BJ (cell line): ENCODE results near the gene KLHL10. TPM values are rescaled to one million over a fixed set of nuclear protein-coding genes. Genes with fewer than 3 reads are reported as not detected.

Experiments
- CTCF ChIA-PET: fragments of 350-600 bp; formaldehyde crosslinking; extraction: SDS; loops from one replicate; lab custom pipeline; 2021; ENCODE audit warnings: antibody characterized with exemption, inconsistent platforms; lab: Yijun Ruan, JAX
- POLR2A ChIA-PET: fragments of 300-600 bp; sonication (Branson Sonifier 250); formaldehyde crosslinking; extraction: SDS; loops from one replicate; lab custom pipeline; 2021; ENCODE audit warnings: antibody characterized with exemption; lab: Charles Lee
- DNase-seq: peaks from one replicate; pipeline ENCODE4 v3.0.0-alpha.2; 2011; ENCODE audit warnings: low read depth
- H3K27me3 ChIP-seq: 2 replicates; pipeline ENCODE4 v1.6.0; 2011; ENCODE audit warnings: low read length; ENCODE audit not compliant: control insufficient read depth, insufficient read depth
- H3K36me3 ChIP-seq: 2 replicates; pipeline ENCODE4 v1.5.1; 2011; ENCODE audit warnings: low read length; ENCODE audit not compliant: control insufficient read depth, insufficient read depth
- H3K4me3 ChIP-seq: 2 replicates; pipeline ENCODE4 v1.5.1; 2011; ENCODE audit warnings: low read depth, mild to moderate bottlenecking, control low read depth, low read length
- polyA plus RNA-seq: library from polyadenylated mRNA; depleted of rRNA; stranded (reverse); fragments of >200 nt; gene quantifications from 2 replicates; pipeline ENCODE4 v1.2.3, GENCODE V29; 2011; rRNA removed
- small RNA-seq: library from RNA; depleted of rRNA; stranded (forward); fragments of <200 nt; gene quantifications from one replicate; pipeline ENCODE3, GENCODE V24; 2012; ENCODE audit warnings: low replicate concordance, low read depth; ENCODE audit not compliant: insufficient read length
- TF ChIP-seq, protein P1 (sequence below): IDR thresholded peaks from 2 replicates; pipeline ENCODE4 v1.5.1; 2011; ENCODE audit warnings: low read depth, mild to moderate bottlenecking, control low read depth, inconsistent platforms, low read length, moderate library complexity; ENCODE audit not compliant: insufficient read depth

KLHL10 gene
- polyA plus RNA-seq, 1 experiment: 0.74 TPM

DNA sequence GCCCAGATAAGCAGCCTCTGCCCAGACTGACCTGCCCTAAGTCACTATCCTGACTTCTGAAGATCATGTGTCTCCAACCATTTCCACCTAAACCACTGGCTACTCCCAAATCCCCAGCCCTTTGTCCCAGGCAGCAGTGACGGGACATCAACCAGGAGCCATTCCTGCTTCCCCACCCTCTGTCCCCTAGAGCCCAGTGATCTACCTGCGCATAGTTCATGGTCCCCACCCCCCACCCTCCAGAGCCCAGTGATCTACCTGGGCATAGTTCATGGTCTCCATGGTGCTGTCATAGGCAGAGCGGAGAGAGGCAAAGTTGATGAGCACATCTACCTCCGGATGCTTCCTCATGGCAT, 54.4 kb downstream of the KLHL10 start:
- Histone ChIP-seq H3K4me3 (no peak overlapping the region), H3K27me3 (no peaks in the 10 kb centered on the region), H3K36me3 (peaks cover 42% of the 10 kb centered on the region)
- TF ChIP-seq, protein P1, sequence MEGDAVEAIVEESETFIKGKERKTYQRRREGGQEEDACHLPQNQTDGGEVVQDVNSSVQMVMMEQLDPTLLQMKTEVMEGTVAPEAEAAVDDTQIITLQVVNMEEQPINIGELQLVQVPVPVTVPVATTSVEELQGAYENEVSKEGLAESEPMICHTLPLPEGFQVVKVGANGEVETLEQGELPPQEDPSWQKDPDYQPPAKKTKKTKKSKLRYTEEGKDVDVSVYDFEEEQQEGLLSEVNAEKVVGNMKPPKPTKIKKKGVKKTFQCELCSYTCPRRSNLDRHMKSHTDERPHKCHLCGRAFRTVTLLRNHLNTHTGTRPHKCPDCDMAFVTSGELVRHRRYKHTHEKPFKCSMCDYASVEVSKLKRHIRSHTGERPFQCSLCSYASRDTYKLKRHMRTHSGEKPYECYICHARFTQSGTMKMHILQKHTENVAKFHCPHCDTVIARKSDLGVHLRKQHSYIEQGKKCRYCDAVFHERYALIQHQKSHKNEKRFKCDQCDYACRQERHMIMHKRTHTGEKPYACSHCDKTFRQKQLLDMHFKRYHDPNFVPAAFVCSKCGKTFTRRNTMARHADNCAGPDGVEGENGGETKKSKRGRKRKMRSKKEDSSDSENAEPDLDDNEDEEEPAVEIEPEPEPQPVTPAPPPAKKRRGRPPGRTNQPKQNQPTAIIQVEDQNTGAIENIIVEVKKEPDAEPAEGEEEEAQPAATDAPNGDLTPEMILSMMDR: no peak
- no peak for DNase-seq
- ChIA-PET CTCF (no interaction called here), POLR2A (no interaction called here)

DNA sequence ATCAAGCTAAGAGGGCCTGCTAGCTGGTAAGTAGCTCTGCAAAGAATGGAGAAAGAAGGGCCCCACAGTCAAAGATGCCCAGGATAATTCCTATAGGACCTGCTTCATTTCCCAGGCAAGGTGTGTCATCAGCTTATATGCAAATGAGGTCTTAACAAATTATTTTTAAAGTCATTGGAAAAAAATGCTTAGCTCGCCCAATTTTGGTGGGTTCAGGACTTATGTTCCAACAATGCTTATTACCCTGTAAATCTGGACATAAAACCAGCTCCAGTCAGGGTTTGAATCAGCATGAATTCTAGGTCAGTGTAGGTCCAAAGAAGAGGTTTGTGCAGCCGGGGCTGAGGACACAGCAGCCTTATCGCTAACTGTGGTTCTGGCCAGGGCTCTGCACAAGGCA, 55.8 kb downstream of the KLHL10 start:
- DNase-seq: no peak
- TF ChIP-seq, protein P1: no peak
- Histone ChIP-seq H3K4me3 (no peak overlapping the region), H3K27me3 (no peaks in the 10 kb centered on the region), H3K36me3 (peaks cover 46% of the 10 kb centered on the region)
- POLR2A ChIA-PET: no interaction called here
- CTCF ChIA-PET: interaction anchor here (0.7 to 1.1 kb wide), 2 partner anchors 19 to 66 kb away, joined by 3 to 4 read pairs; no protein-coding TSS in a partner anchor

DNA sequence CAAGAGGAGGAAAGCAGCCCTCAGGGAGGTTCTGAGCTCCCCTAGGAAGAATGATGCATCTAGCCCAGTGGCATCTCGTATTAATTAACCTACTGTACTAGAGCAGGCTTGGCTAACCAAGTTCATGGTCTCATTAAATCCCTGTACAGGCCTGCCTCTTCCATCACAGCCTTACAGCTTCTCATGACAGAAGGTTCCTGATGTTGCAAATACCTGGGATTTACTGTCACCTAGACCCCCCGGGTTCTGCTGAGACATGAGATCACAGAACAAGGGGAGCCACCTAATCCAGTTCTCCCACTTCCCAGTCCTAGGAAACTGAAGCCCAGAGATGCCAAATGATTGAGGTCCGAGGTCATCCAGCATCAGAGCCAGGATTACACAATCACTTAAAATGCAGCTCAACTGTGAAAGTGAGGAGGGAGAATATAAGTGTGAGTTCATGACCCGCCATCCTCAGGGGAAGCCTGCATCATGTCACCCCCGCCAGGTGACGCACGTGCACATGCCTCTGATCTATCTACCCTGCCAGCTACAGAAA, 57.2 kb downstream of the KLHL10 start:
- Histone ChIP-seq H3K27me3 (no peaks in the 10 kb centered on the region), H3K4me3 (no peak overlapping the region), H3K36me3 (peaks cover 46% of the 10 kb centered on the region)
- POLR2A ChIA-PET: interaction anchor here (0.6 to 0.9 kb wide), 2 partner anchors 30 to 86 kb away, joined by 3 to 5 read pairs; partner anchors contain the start of gene KLHL11
- TF ChIP-seq, protein P1: no peak
- DNase-seq: peak; percentile 82
- CTCF ChIA-PET: interaction anchor here (0.6 to 2.2 kb wide), 4 partner anchors 11 to 205 kb away, joined by 3 to 12 read pairs (median 4); no protein-coding TSS in a partner anchor

DNA sequence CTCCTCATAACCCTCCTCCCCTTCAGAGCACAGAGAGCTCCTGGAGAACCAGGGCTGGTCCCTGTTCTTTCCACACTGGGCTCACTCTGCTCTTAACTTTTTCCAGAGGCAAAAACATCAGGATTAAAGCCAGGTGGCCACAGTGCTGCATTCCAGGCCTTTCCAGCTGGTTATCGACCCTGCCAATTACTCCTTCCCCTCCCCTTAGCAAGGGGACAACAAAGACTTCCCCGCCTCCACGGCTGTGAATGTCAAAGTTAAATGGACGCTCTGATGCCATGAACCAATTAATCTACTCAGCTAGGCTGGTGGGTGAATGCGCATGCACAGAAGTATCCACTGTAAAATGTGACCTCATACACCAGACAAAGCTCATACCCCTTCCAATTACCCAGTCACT, 58.0 kb downstream of the KLHL10 start:
- no peak for DNase-seq
- no peaks in the 10 kb centered on the region for H3K27me3 ChIP-seq
- CTCF ChIA-PET: interaction anchor here (0.8 to 2.2 kb wide), 4 partner anchors 8 to 67 kb away, joined by 3 to 12 read pairs (median 4); partner anchors contain the start of gene ACLY
- TF ChIP-seq, protein P1: no peak
- H3K4me3 ChIP-seq: no peak overlapping the region
- peaks cover 47% of the 10 kb centered on the region for H3K36me3 ChIP-seq
- POLR2A ChIA-PET: interaction anchor here (0.5 to 0.9 kb wide), 2 partner anchors 22 to 30 kb away, joined by 3 to 4 read pairs; partner anchors contain the start of gene KLHL11

DNA sequence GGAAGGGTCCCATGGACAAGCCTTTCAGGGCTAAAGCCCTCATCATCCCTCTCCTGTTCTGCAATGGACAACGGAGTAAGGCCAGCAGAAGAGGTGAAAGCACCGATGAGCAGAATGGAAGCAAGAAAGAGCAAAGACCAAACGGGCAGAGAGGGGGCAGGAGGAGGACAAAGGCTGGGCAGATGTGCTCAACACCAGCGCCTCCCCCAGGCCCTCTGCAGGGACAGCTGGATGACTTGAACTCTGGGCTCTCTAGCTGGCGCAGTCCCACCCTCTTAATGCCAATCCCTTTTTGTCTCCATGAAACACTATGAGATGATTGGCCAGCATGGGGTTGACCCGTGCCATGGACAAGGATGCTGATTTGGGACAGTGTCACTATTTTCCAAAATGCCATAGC, 59.1 kb downstream of the KLHL10 start:
- no peaks in the 10 kb centered on the region for H3K27me3 ChIP-seq
- CTCF ChIA-PET: interaction anchor here (0.9 kb wide), 1 partner anchor 11 kb away, joined by 3 read pairs; no protein-coding TSS in a partner anchor
- DNase-seq: no peak
- TF ChIP-seq, protein P1: no peak
- no peak overlapping the region for H3K4me3 ChIP-seq
- POLR2A ChIA-PET: no interaction called here
- peaks cover 47% of the 10 kb centered on the region for H3K36me3 ChIP-seq

Small RNAs within 50 kb of the gene (small RNA-seq; reads per million reads assigned to genes)
- not detected for gene AC125257.2

Other genes starting within 250 kb of the KLHL10 start
- 1.6 and 1.8 TPM in 2 replicates for gene KRT16, start 225.1 kb upstream of the KLHL10 start, polyA plus RNA-seq
- 25.2 and 34.7 TPM in 2 replicates for gene KRT17, start 213.2 kb upstream of the KLHL10 start, polyA plus RNA-seq
- 251 and 479 TPM in 2 replicates for gene EIF1, start 148.9 kb upstream of the KLHL10 start, polyA plus RNA-seq
- gene GAST, start 125.5 kb upstream of the KLHL10 start, polyA plus RNA-seq: not detected in 2 replicates
- gene HAP1, start 103.2 kb upstream of the KLHL10 start, polyA plus RNA-seq: 0.05 and 0.10 TPM in 2 replicates
- gene JUP, start 51.1 kb upstream of the KLHL10 start, polyA plus RNA-seq: 7.3 and 9.4 TPM in 2 replicates
- 64.4 and 82.8 TPM in 2 replicates for gene P3H4, start 25.9 kb upstream of the KLHL10 start, polyA plus RNA-seq
- gene FKBP10, start 24.8 kb upstream of the KLHL10 start, polyA plus RNA-seq: 885 and 1,571 TPM in 2 replicates
- gene NT5C3B, start 1.6 kb upstream of the KLHL10 start, polyA plus RNA-seq: 88.3 and 123 TPM in 2 replicates
- 5.5 and 7.2 TPM in 2 replicates for gene KLHL11, start 27.6 kb downstream of the KLHL10 start, polyA plus RNA-seq
- 118 and 170 TPM in 2 replicates for gene ACLY, start 81.1 kb downstream of the KLHL10 start, polyA plus RNA-seq
- gene ODAD4, start 92.8 kb downstream of the KLHL10 start, polyA plus RNA-seq: 0.61 and 0.92 TPM in 2 replicates
- gene CNP, start 129.0 kb downstream of the KLHL10 start, polyA plus RNA-seq: 53.5 and 66.2 TPM in 2 replicates
- 41.1 and 46.9 TPM in 2 replicates for gene DNAJC7, start 179.6 kb downstream of the KLHL10 start, polyA plus RNA-seq
- gene NKIRAS2, start 182.3 kb downstream of the KLHL10 start, polyA plus RNA-seq: 55.9 and 81.4 TPM in 2 replicates
- 0.07 and 0.11 TPM in 2 replicates for gene C17orf113, start 212.8 kb downstream of the KLHL10 start, polyA plus RNA-seq